HCEC 1CT (cell line): ENCODE measurements around the gene ANO1.

Experiments used
- DNase-seq: peaks from one replicate; pipeline ENCODE4 v3.0.0-alpha.2; 2017

ANO1 gene

GRCh38 chr11:70054004-70054403 is 24.1 kb upstream of the ANO1 start:
- DNase-seq, result no peak

DNA sequence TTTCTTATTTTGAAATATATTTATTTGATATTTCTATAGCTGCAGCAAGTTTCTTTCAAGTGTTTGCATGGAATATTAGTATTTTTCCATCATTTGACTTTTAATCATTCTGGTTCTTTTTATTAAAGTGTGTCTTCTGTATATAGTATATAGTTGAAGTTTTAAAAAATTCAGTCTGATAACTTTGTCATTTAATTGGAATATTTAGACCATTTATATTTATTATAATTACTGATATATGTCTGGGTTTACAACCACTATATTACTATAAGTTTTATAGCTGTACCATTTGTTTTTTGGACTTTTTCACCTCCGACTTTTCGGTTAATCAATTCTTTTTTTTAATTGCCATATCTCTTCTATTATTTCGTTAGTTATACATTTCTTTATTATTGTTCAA is 22.7 kb upstream of the ANO1 start:
- DNase-seq, result no peak

DNA sequence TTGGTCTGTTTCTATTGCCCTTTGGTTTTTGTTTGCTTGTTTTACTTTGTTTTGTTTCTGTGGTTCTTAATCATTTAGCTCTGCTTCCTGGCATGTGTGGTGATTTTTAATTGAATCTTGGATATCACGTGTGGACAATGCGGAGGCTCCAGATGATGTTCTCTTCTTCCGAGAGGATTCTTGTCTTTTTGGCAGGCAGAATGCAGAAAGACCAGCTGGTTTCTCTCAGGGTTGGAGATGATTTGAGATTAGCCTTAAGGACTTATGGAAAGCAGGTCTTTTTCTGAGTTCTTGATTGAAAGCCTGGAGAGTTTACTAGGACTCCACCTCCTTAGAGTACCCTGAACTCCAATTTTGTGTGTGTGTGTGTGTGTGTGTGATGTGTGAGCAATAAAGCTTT is 21.0 kb upstream of the ANO1 start:
- no peak for DNase-seq

DNA sequence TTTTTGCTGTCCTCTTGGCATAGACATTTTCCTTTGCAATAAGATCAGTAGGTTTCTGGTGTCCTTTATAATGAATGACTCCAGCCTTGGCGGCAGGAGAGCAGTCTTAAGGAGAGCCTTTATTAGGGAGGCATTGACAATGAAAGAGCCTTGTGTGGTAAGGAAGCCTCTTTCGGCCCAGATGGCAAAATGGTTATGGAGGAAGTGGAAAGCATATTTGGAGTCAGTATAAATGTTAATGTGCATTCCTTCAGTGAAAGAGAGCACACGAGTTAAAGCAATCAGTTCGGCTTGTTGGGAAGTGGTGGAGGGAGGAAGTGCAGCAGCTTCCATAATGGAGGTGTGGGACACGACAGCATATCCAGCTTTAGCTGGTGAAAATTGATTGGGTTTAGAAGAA is 18.1 kb upstream of the ANO1 start:
- no peak for DNase-seq

DNA sequence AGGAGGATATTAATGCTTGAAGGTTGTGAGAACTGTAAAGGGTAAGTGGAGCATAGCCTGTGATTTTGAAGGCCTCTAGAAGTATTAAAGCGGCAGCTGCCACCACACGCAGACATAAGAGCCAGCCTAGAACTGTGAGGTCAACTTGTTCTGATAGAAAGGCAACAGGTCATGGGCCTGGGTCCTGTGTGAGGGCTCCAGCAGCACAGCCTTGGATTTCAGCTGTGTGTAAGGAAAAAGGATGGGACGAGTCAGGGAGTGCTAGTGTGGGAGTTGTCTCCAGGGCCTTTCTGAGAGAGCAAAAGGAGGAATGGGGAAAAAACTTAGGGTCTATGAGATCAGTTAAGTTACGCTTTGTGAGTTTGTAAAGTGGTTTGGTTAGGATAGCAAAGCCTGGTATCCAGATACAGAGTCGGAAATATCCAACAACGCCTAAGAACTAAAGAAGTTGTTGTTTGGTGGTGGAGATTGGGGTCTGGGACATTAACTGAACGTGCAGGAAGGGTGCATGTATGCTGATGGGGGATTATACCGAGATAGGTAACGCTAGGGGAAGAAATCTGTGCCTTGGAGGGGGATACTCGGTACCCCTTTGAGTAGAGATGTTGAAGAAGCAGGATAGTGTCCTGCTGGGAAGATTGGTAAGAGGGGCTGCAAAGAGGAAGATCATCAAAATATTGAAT is 17.4 kb upstream of the ANO1 start:
- DNase-seq, result no peak

- no peak for DNase-seq
Observed at GRCh38 chr11:70061734-70062133, 16.4 kb upstream of the ANO1 start.

- DNase-seq, result no peak
Observed at GRCh38 chr11:70063121-70063520, 15.0 kb upstream of the ANO1 start.

DNA sequence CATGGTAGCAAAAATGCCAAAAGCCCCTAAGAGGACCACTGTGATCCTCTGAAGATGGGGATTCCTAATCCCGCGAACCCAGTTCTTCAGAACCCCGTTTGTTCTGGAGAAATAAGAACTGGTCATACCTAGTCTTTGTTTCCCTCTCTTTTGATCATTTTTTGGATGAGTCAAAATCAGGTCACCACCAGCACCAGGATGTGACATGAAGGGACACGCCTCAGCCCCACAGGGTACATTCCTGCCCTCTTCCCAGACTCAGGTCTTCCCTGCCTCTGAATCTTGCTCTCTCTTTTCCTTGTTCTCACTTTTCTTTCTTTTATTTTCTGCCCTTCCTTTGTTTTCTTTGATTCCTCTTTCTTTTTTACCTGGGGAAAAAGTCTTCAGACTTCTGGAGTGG is 14.6 kb upstream of the ANO1 start:
- no peak for DNase-seq

- no peak for DNase-seq
Observed at GRCh38 chr11:70064008-70064725, 13.9 kb upstream of the ANO1 start.

- DNase-seq, result no peak
Observed at GRCh38 chr11:70064726-70065317, 13.3 kb upstream of the ANO1 start.

GRCh38 chr11:70065318-70066135 is 12.6 kb upstream of the ANO1 start:
- DNase-seq, result no peak

GRCh38 chr11:70066136-70066520 is 12.0 kb upstream of the ANO1 start:
- no peak for DNase-seq

DNA sequence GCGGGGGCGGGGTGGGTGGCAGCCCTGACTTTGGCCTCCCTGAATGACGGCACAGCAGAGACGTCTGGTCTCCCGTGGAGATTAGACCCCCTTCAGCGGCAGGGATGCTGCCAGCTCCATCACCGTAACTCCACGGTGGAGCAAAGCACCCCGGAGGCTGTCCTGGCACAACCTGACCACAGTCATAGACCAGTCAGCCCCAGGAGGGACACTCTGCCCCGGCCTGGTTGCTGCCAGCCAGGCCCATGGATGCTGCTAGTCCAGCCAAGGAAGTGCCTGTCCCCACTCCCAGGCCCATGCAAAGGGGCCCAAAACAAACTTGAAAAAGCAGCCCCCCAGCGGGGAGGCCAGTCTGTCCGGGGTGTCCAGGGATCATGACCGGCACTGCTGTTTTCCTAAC is 11.5 kb upstream of the ANO1 start:
- DNase-seq, result no peak

GRCh38 chr11:70067036-70067435 is 11.1 kb upstream of the ANO1 start:
- DNase-seq, result no peak

GRCh38 chr11:70067591-70068341 is 10.4 kb upstream of the ANO1 start:
- no peak for DNase-seq

DNA sequence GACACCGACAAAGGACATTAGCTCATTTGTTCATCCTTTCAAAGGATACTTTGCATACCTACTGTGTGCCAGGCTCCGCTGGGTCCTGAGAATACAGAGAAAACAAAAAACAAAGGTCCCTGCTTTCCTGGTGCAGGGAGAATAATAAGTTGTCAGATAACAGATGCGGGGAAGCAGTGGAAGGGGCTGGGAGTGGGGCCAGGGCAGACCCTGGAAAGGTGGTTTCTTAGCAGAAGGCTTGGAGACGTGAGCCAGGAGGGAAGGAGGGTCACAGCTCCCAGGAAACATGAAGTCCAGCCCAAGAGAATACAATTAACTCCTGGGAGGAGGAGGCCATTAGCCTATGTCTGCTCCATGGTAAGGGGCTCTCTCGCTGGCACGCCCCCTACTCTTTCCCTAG is 9.8 kb upstream of the ANO1 start:
- no peak for DNase-seq

DNA sequence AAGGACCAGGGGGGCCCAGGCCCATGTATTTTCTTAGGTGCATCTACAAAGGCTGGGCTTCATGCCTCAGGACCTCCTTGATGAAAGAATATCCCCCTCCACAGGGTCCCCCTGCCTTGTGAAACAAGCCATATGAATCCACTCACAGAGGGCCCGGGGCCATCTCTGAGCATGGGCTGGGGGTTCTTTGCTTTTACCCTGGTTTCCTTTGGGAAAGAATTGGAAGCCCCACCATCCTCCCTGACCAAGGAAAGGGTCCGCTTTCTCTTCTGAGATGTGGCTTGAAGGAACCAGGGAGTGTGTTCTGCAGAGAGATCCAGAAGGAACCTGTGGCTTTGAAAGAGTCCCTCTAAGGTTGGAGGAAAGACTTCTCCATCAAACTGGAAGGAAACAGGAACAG is 9.2 kb upstream of the ANO1 start:
- DNase-seq, result no peak

DNA sequence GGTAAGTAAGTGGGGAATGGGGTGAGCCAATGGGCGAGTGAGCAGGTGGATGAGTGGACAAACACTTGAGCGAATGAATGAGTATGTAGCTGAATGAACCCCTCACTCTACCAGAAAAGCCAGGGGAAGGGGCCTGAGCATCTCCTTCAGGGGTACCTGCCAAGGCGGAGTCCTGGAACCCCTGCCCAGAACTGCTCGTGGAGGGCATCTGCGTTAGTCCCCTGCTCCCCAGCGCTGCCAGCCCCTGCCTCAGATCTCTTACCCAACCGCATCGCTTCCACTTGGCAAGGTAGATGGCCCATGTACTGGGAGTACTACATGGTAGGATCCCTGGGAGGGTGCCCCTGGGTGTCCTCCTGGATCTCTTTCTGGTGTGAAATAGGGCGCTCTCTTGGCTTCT is 7.4 kb upstream of the ANO1 start:
- no peak for DNase-seq

GRCh38 chr11:70071996-70072395 is 6.1 kb upstream of the ANO1 start:
- no peak for DNase-seq

DNA sequence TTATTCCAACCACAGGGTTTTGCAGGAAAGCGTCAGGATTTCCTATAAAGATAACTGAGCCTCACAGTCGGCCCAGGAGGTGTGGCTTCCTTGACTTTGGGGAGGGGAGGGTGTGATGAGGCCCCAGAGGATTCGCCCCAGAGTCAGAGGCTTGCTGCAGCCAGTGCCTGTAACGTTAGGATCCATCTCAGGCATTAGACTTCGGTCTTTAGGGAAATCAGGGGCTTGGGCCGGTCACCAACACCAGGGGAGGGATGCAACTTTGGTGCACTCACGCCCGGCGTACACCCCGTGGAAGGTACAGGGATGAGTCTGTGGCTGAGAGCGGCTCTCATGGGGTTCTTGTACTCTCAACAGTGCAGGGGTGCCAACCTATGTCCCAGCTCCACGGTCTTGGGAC is 5.7 kb upstream of the ANO1 start:
- no peak for DNase-seq

GRCh38 chr11:70072861-70073755 is 5.0 kb upstream of the ANO1 start:
- DNase-seq, result no peak

DNA sequence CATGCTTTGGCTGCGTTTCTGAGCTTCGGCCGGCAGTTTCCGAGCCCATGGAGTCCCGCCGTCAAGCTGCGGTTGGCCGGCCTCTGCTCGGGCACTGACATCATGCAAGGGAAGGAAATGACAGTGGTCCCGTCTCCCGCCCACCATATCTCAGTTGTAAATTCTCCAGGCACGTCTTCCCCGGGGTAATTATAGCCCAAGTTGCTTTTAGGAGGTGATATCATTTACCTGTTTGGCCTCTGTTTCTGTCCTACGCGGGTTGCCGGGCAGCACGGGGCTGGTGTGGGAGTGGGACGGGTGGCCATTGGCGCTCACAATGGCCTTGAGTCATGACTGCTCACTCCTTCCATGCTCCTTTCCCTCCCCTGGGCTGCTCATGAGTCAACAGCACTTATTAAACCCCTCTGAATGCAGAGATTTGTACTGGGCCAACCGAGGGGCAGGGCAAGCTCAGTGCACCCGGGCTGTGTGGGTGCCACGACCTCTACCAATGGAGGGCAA is 4.2 kb upstream of the ANO1 start:
- DNase-seq, result no peak
